ENCODE results near the gene PLIN3. TPM values are rescaled to one million over a fixed set of nuclear protein-coding genes. Genes with fewer than 3 reads are reported as not detected.
A peak's percentile ranks its signal among the peaks of the same experiment; 100 is the strongest.
"Not testable (repeated sequence)": the region's sequence is repeated elsewhere in the genome, so short reads cannot be mapped to it uniquely, and the experiment has no call there.

Gene PLIN3
- polyA plus RNA-seq, 1 donor, result 122 TPM

DNA sequence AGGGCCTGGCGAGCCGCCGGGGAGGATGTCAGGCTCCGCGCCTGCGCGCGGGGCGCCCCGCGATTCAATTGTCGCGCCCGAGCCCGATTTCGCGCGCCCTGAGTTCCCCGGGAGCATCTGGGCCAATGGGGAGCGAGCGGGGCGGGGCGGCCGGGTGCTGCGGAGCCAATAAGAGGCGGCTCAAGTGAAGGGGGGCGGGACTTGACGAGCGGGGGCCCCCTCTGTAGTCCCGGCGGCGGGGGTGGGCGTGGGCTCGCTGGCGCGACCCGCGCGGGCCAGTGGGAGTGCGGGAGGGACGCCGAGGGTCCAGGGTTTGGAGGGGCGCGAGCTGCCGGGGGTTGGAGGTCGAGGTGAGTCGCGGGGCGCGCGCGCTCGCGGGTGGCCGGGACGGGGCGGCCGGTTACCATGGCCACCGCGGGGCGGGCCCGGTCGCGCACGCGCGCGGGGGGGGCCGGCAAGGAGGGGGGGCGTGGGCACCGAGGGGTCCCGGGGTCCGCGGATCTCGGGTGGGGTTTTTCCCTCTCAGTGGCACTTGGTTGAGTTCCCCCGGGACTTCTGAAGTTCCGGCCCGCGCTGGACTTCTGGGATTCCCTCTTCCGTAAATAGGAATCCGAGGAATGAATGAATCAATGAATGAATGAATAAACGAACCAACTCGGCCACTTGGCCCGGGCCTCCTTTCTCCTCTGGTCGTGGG is 42.6 kb upstream of the PLIN3 start:
- Histone ChIP-seq H3K27ac (ENCODE audit: low read length) (no peak overlapping the region), H3K27me3 (ENCODE audit: control insufficient read depth, insufficient read depth, low read length) (no peaks in the 10 kb centered on the region), H3K9me3 (ENCODE audit: control insufficient read depth, low read depth, low read length) (no peaks in the 10 kb centered on the region), H3K36me3 (ENCODE audit: control insufficient read depth, insufficient read depth, low read length) (no peaks in the 10 kb centered on the region), H3K4me1 (ENCODE audit: control insufficient read depth, insufficient read depth, low read length) (peaks cover 27% of the 10 kb centered on the region), H3K4me3 (ENCODE audit: low read length) (peak overlapping the region; percentile 40)
- no CpG with 5 or more reads among the region's 85 CpGs for WGBS (ENCODE audit: insufficient coverage, low lambda C conversion rate)
- peak; percentile 87 to 93 for DNase-seq

DNA sequence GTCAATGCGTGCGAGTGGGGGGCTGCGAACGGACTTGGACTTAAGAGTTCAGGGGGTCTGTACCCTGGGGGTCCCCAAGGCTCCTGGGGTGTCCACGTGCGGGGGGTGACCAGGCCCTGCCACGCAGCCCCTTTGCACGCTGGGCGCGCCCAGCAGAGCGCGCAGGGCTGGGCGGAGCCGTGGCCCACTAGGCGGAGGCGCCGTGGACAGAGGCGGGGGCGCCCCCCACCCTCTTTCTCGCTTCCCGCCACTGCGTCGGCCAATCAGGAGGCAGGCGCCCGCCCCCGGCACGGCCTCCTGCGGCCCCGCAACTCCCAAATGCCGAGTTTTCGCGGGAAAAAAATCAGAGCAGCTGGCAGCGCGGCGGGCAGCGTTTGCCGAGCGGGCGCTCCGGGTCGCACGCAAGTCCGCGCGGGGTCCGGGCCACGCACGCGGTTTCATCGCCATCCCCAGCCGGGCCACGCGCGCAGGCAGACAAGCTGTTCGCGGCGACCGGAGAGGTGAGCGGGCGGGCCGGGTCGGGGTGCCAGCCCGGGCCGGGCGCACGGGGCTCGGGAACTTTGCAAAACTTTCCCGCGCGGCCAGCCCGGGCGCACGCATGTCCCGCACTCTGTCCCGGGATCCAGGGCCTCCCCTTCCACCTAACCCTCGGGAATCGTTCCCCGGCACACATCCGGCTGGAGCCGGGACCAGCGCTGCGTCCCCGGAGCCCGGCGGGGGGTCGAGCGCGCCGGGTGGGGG is 41.9 kb upstream of the PLIN3 start, which contains the start of gene UHRF1:
TSS of gene UHRF1 (plus strand) at position 346 of the 741 bp plus-strand sequence. CDS start 1,385 bp downstream, outside the sequence.
- Histone ChIP-seq H3K27me3 (ENCODE audit: control insufficient read depth, insufficient read depth, low read length) (no peaks in the 10 kb centered on the region), H3K4me1 (ENCODE audit: control insufficient read depth, insufficient read depth, low read length) (peaks cover 25% of the 10 kb centered on the region), H3K27ac (ENCODE audit: low read length) (peak within 1 kb of the TSS; percentile 23), H3K36me3 (ENCODE audit: control insufficient read depth, insufficient read depth, low read length) (no peaks in the 10 kb centered on the region), H3K4me3 (ENCODE audit: low read length) (peak within 1 kb of the TSS; percentile 40), H3K9me3 (ENCODE audit: control insufficient read depth, low read depth, low read length) (no peaks in the 10 kb centered on the region)
- WGBS (ENCODE audit: insufficient coverage, low lambda C conversion rate), result no CpG with 5 or more reads among the region's 89 CpGs
- peak in 1 of 2 donors; percentile 44 for DNase-seq

GRCh38 chr19:4908781-4909155 is 41.3 kb upstream of the PLIN3 start:
- no CpG with 5 or more reads among the region's 15 CpGs for WGBS (ENCODE audit: insufficient coverage, low lambda C conversion rate)
- H3K27ac ChIP-seq (ENCODE audit: low read length), result peak overlapping the region; percentile 23

DNA sequence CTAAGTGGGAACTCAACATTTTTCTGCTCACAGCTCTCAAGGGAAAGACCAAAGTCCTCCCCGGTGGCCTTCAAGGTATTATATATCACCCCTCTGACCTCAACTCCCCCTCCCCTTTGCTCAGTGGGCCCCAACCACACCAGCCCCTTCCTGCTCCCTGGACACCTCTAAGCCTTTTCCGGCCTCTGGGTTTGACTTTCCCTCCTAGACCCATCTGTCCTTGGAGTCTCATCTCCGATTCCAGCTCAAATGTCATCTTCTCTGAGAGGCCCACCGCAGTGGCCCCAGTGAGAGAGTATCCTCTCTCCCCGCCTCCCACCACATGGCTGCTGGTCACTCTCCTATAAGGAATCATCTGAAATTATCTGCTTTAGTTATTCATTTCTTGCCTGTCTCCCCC is 40.9 kb upstream of the PLIN3 start:
- Histone ChIP-seq H3K27me3 (ENCODE audit: control insufficient read depth, insufficient read depth, low read length) (no peaks in the 10 kb centered on the region), H3K9me3 (ENCODE audit: control insufficient read depth, low read depth, low read length) (no peaks in the 10 kb centered on the region), H3K36me3 (ENCODE audit: control insufficient read depth, insufficient read depth, low read length) (no peaks in the 10 kb centered on the region), H3K4me3 (ENCODE audit: low read length) (no peak overlapping the region), H3K4me1 (ENCODE audit: control insufficient read depth, insufficient read depth, low read length) (peaks cover 25% of the 10 kb centered on the region), H3K27ac (ENCODE audit: low read length) (peak overlapping the region; percentile 23)
- DNase-seq, result no peak
- WGBS (ENCODE audit: insufficient coverage, low lambda C conversion rate), result 31% methylated on average over 2 of the region's 5 CpGs

More at GRCh38 chr19:4908781-4909155, 41.3 kb upstream of the PLIN3 start:
- Histone ChIP-seq H3K4me1 (ENCODE audit: control insufficient read depth, insufficient read depth, low read length) (peaks cover 25% of the 10 kb centered on the region), H3K4me3 (ENCODE audit: low read length) (peak overlapping the region; percentile 8), H3K27me3 (ENCODE audit: control insufficient read depth, insufficient read depth, low read length) (no peaks in the 10 kb centered on the region), H3K36me3 (ENCODE audit: control insufficient read depth, insufficient read depth, low read length) (no peaks in the 10 kb centered on the region), H3K9me3 (ENCODE audit: control insufficient read depth, low read depth, low read length) (no peaks in the 10 kb centered on the region)
- DNase-seq, result no peak

DNA sequence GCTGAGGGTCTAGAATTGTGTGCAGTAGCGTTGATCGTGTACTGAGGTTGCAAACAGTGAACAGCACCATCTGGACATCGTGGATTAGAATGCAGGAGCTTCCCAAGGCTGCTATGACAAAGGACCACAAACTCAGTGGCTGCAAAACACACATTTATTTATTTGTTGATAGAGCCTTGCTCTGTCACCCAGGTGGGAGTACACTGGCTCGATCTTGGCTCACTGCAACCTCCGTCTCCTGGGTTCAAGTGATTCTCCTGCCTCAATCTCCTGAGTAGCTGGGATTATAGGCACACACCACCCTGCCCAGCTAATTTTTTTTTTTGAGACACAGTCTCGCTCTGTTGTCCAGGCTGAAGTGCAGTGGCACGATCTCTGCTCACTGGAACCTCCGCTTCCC is 39.5 kb upstream of the PLIN3 start:
- DNase-seq, result no peak
- Histone ChIP-seq H3K27me3 (ENCODE audit: control insufficient read depth, insufficient read depth, low read length) (no peaks in the 10 kb centered on the region), H3K4me3 (ENCODE audit: low read length) (no peak overlapping the region), H3K9me3 (ENCODE audit: control insufficient read depth, low read depth, low read length) (no peaks in the 10 kb centered on the region), H3K27ac (ENCODE audit: low read length) (no peak overlapping the region), H3K4me1 (ENCODE audit: control insufficient read depth, insufficient read depth, low read length) (peaks cover 24% of the 10 kb centered on the region), H3K36me3 (ENCODE audit: control insufficient read depth, insufficient read depth, low read length) (no peaks in the 10 kb centered on the region)
- no CpG with 5 or more reads among the region's 8 CpGs for WGBS (ENCODE audit: insufficient coverage, low lambda C conversion rate)

DNA sequence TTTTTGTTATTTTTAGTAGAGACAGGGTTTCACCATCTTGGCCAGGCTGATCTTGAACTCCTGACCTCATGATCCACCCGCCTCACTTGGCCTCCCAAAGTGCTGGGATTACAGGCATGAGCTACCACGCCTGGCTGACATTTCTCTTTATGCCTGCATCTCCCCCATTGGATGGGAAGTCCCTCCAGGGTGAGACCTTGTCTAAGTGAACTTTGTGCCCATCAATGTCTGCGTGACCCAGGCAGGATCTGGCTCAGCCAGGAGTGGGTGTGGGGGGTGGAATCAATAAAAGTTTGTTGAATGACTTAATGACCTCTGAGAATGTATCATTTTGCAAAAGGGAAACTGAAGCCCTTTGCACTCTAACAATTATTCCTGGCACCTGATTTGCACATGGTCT is 37.0 kb upstream of the PLIN3 start:
- WGBS (ENCODE audit: insufficient coverage, low lambda C conversion rate), result no CpG with 5 or more reads among the region's 3 CpGs
- DNase-seq, result no peak
- H3K27me3 ChIP-seq (ENCODE audit: control insufficient read depth, insufficient read depth, low read length), result no peaks in the 10 kb centered on the region
- H3K36me3 ChIP-seq (ENCODE audit: control insufficient read depth, insufficient read depth, low read length), result no peaks in the 10 kb centered on the region
- no peak overlapping the region for H3K27ac ChIP-seq (ENCODE audit: low read length)
- H3K9me3 ChIP-seq (ENCODE audit: control insufficient read depth, low read depth, low read length), result no peaks in the 10 kb centered on the region
- H3K4me1 ChIP-seq (ENCODE audit: control insufficient read depth, insufficient read depth, low read length), result peaks cover 9% of the 10 kb centered on the region
- H3K4me3 ChIP-seq (ENCODE audit: low read length), result no peak overlapping the region

DNA sequence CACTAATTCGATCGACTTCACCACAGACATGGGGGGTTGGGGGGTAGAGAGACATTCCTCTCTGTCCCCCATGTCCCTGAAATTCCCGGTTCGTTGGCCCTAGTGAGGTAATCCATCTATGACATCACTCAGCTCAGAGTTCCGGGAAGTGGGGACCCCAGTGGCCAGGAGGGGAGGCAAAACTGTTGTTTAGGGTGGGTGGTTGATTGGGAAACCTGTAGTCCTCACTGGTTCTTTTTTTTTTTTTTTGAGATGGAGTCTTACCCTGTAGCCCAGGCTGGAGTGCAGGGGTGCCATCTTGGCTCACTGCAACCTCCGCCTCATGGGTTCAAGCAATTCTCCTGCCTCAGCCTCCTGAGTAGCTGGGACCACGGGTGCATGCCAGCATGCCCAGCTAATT is 35.3 kb upstream of the PLIN3 start, which contains the start of gene ARRDC5:
TSS of gene ARRDC5 (minus strand) at position 101 of the 400 bp plus-strand sequence. CDS start at position 30, 71 bp downstream.
- Histone ChIP-seq H3K4me3 (ENCODE audit: low read length) (no peak within 1 kb of the TSS), H3K4me1 (ENCODE audit: control insufficient read depth, insufficient read depth, low read length) (no peaks in the 10 kb centered on the region), H3K9me3 (ENCODE audit: control insufficient read depth, low read depth, low read length) (no peaks in the 10 kb centered on the region), H3K36me3 (ENCODE audit: control insufficient read depth, insufficient read depth, low read length) (no peaks in the 10 kb centered on the region), H3K27ac (ENCODE audit: low read length) (no peak within 1 kb of the TSS), H3K27me3 (ENCODE audit: control insufficient read depth, insufficient read depth, low read length) (no peaks in the 10 kb centered on the region)
- WGBS (ENCODE audit: insufficient coverage, low lambda C conversion rate), result no CpG with 5 or more reads among the region's 7 CpGs
- no peak for DNase-seq

GRCh38 chr19:4900879-4901278 is 33.4 kb upstream of the PLIN3 start:
- H3K27ac ChIP-seq (ENCODE audit: low read length); H3K36me3 ChIP-seq (ENCODE audit: control insufficient read depth, insufficient read depth, low read length); H3K27me3 ChIP-seq (ENCODE audit: control insufficient read depth, insufficient read depth, low read length); H3K4me1 ChIP-seq (ENCODE audit: control insufficient read depth, insufficient read depth, low read length); DNase-seq; H3K9me3 ChIP-seq (ENCODE audit: control insufficient read depth, low read depth, low read length); H3K4me3 ChIP-seq (ENCODE audit: low read length): not testable (repeated sequence)
- WGBS (ENCODE audit: insufficient coverage, low lambda C conversion rate), result 93% methylated on average over 5 of the region's 13 CpGs

- Histone ChIP-seq H3K4me1 (ENCODE audit: control insufficient read depth, insufficient read depth, low read length) (no peaks in the 10 kb centered on the region), H3K4me3 (ENCODE audit: low read length) (no peak overlapping the region), H3K27ac (ENCODE audit: low read length) (no peak overlapping the region), H3K36me3 (ENCODE audit: control insufficient read depth, insufficient read depth, low read length) (no peaks in the 10 kb centered on the region), H3K9me3 (ENCODE audit: control insufficient read depth, low read depth, low read length) (no peaks in the 10 kb centered on the region), H3K27me3 (ENCODE audit: control insufficient read depth, insufficient read depth, low read length) (no peaks in the 10 kb centered on the region)
- no peak for DNase-seq
- no CpG with 5 or more reads among the region's 7 CpGs for WGBS (ENCODE audit: insufficient coverage, low lambda C conversion rate)
Observed at GRCh38 chr19:4897146-4897545, 29.7 kb upstream of the PLIN3 start.

DNA sequence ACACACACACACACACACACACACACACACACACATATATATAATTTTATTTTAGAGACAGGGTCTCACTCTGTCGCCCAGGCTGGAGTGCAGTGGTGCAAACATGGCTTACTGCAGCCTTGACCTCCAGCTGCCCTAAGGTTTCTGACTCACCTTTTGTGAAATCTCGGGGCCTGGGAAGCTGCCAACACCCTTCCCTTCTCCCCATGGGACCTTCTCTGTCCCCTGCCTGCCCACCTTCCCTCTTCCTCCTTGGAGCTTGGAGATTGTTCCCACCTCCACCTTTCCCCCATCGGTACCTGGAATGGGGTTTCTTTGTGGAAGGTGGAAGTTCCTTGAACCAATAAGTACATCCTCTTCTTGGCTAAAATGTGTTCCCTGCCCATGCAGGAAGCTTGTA is 28.9 kb upstream of the PLIN3 start:
- no peaks in the 10 kb centered on the region for H3K27me3 ChIP-seq (ENCODE audit: control insufficient read depth, insufficient read depth, low read length)
- no peak for DNase-seq
- no CpG with 5 or more reads among the region's 3 CpGs for WGBS (ENCODE audit: insufficient coverage, low lambda C conversion rate)

More for the DNA sequence above, 28.9 kb upstream of the PLIN3 start:
- no peaks in the 10 kb centered on the region for H3K36me3 ChIP-seq (ENCODE audit: control insufficient read depth, insufficient read depth, low read length)
- no peak overlapping the region for H3K4me3 ChIP-seq (ENCODE audit: low read length)
- H3K9me3 ChIP-seq (ENCODE audit: control insufficient read depth, low read depth, low read length), result no peaks in the 10 kb centered on the region
- H3K27ac ChIP-seq (ENCODE audit: low read length), result no peak overlapping the region
- H3K4me1 ChIP-seq (ENCODE audit: control insufficient read depth, insufficient read depth, low read length), result no peaks in the 10 kb centered on the region
